ENCODE measurements around the gene CNOT6. TPM values are rescaled to one million over a fixed set of nuclear protein-coding genes. Genes with fewer than 3 reads are reported as not detected.
"Not testable (repeated sequence)": the region's sequence is repeated elsewhere in the genome, so short reads cannot be mapped to it uniquely, and the experiment has no call there.

CNOT6 gene
- total RNA-seq, 4 donors from 2014 or later: 14.0 to 21.0 (median 17.2) TPM

GRCh38 chr5:180495991-180496741, 2.0 kb downstream of the CNOT6 start:
- no peak for TF ChIP-seq POLR2A (IDR thresholded peaks at IDR 0.05)
- no peak for TF ChIP-seq CTCF (IDR thresholded peaks at IDR 0.05)
- DNase-seq: no peak
- WGBS, 2 donors: 84 to 85% methylated on average over 18 of the region's 18 CpGs
- no peaks in the 10 kb centered on the region for H3K27me3 ChIP-seq
- H3K4me1 ChIP-seq: peaks cover 13 to 20% of the 10 kb centered on the region in 2 donors
- intact Hi-C loops (cut with DNase I): no loop called here
- no peak overlapping the region for H3K27ac ChIP-seq
- H3K9me3 ChIP-seq: no peaks in the 10 kb centered on the region
- H3K4me3 ChIP-seq (replicated peaks in 1 of 3): no peak overlapping the region
- H3K36me3 ChIP-seq: no peaks in the 10 kb centered on the region

GRCh38 chr5:180496806-180497205, 2.6 kb downstream of the CNOT6 start:
- 94 to 95% methylated on average over 9 of the region's 9 CpGs for WGBS, 2 donors

GRCh38 chr5:180497865-180498264, 3.7 kb downstream of the CNOT6 start:
- peaks cover 13 to 20% of the 10 kb centered on the region in 2 donors for H3K4me1 ChIP-seq
- H3K27ac ChIP-seq; H3K27me3 ChIP-seq; DNase-seq; intact Hi-C loops (cut with DNase I); H3K36me3 ChIP-seq; H3K4me3 ChIP-seq (replicated peaks in 1 of 3); H3K9me3 ChIP-seq: not testable (repeated sequence)
- WGBS, 2 donors: 86 to 90% methylated on average over 7 of the region's 7 CpGs

More at GRCh38 chr5:180496806-180497205, 2.6 kb downstream of the CNOT6 start:
- H3K4me3 ChIP-seq (replicated peaks in 1 of 3); H3K27ac ChIP-seq; H3K9me3 ChIP-seq; intact Hi-C loops (cut with DNase I); H3K27me3 ChIP-seq; DNase-seq; H3K36me3 ChIP-seq: not testable (repeated sequence)
- peaks cover 13 to 20% of the 10 kb centered on the region in 2 donors for H3K4me1 ChIP-seq

- TF ChIP-seq POLR2A (IDR thresholded peaks at IDR 0.05): no peak
- TF ChIP-seq CTCF (IDR thresholded peaks at IDR 0.05): no peak
- no peak overlapping the region for H3K27ac ChIP-seq
- no peak overlapping the region for H3K4me3 ChIP-seq (replicated peaks in 1 of 3)
- no peaks in the 10 kb centered on the region for H3K27me3 ChIP-seq
- H3K4me1 ChIP-seq: peaks cover 13 to 20% of the 10 kb centered on the region in 2 donors
- intact Hi-C loops (cut with DNase I): no loop called here
- H3K36me3 ChIP-seq: no peaks in the 10 kb centered on the region
- DNase-seq: no peak
- H3K9me3 ChIP-seq: no peaks in the 10 kb centered on the region
- WGBS, 2 donors: 93 to 94% methylated on average over 3 of the region's 3 CpGs
Observed at GRCh38 chr5:180498378-180498777, 4.2 kb downstream of the CNOT6 start.

- DNase-seq: no peak
- H3K36me3 ChIP-seq: no peaks in the 10 kb centered on the region
- intact Hi-C loops (cut with DNase I): no loop called here
- 57 to 67% methylated on average over 3 of the region's 3 CpGs for WGBS, 2 donors
- TF ChIP-seq POLR2A (IDR thresholded peaks at IDR 0.05): no peak
- no peak for TF ChIP-seq CTCF (IDR thresholded peaks at IDR 0.05)
- H3K4me1 ChIP-seq: peaks cover 19 to 20% of the 10 kb centered on the region in 2 donors
- no peaks in the 10 kb centered on the region for H3K27me3 ChIP-seq
- no peak overlapping the region for H3K27ac ChIP-seq
- no peaks in the 10 kb centered on the region for H3K9me3 ChIP-seq
- no peak overlapping the region for H3K4me3 ChIP-seq (replicated peaks in 1 of 3)
Observed at GRCh38 chr5:180499684-180500083, 5.5 kb downstream of the CNOT6 start.

- intact Hi-C loops (cut with DNase I); H3K27me3 ChIP-seq; DNase-seq; H3K27ac ChIP-seq; H3K4me3 ChIP-seq (replicated peaks in 1 of 3); H3K36me3 ChIP-seq; H3K9me3 ChIP-seq: not testable (repeated sequence)
- peaks cover 17 to 18% of the 10 kb centered on the region in 2 donors for H3K4me1 ChIP-seq
- WGBS, 2 donors: 94 to 95% methylated on average over 9 of the region's 9 CpGs
Observed at GRCh38 chr5:180500300-180500699, 6.1 kb downstream of the CNOT6 start.

Data from thyroid gland (tissue), 4 donors.